ENCODE data around the gene CAPN15.
"Not testable (repeated sequence)": the region's sequence is repeated elsewhere in the genome, so short reads cannot be mapped to it uniquely, and the experiment has no call there.

The CAPN15 gene

GRCh38 chr16:491220-491919 lies 36.1 kb upstream of the CAPN15 start:
- CTCF ChIA-PET, result no interaction called here
- TF ChIP-seq CTCF (conservative IDR thresholded peaks at IDR 0.05; ENCODE audit: low read depth), result no peak
- POLR2A ChIA-PET (ENCODE audit: low non-redundant PET), result no interaction called here
- DNase-seq (ENCODE audit: low spot score), result no peak
- H3K27ac ChIP-seq, result no peak overlapping the region

GRCh38 chr16:492211-492875 lies 35.2 kb upstream of the CAPN15 start:
- CTCF ChIA-PET, result no interaction called here
- TF ChIP-seq CTCF (conservative IDR thresholded peaks at IDR 0.05; ENCODE audit: low read depth), result no peak

GRCh38 chr16:494676-495075 lies 32.8 kb upstream of the CAPN15 start:
- CTCF ChIA-PET, result interaction anchor here (0.6 to 0.9 kb wide), 3 partner anchors 16 to 450 kb away, joined by 3 read pairs; no protein-coding TSS in a partner anchor
- POLR2A ChIA-PET (ENCODE audit: low non-redundant PET); DNase-seq (ENCODE audit: low spot score); H3K27ac ChIP-seq: not testable (repeated sequence)

More at GRCh38 chr16:492211-492875, 35.2 kb upstream of the CAPN15 start:
- no peak for DNase-seq (ENCODE audit: low spot score)
- H3K27ac ChIP-seq, result no peak overlapping the region
- POLR2A ChIA-PET (ENCODE audit: low non-redundant PET), result no interaction called here

GRCh38 chr16:495127-495748 lies 32.3 kb upstream of the CAPN15 start:
- H3K27ac ChIP-seq, result peak overlapping the region; percentile 48; the same call in 1 of the 2 replicates
- peak; percentile 34; the same call in 1 of the 2 replicates for TF ChIP-seq CTCF (conservative IDR thresholded peaks at IDR 0.05; ENCODE audit: low read depth)
- CTCF ChIA-PET, result interaction anchor here (0.6 to 1.1 kb wide), 6 partner anchors 8 to 450 kb away, joined by 3 read pairs; no protein-coding TSS in a partner anchor
- DNase-seq (ENCODE audit: low spot score), result peak; percentile 26
- POLR2A ChIA-PET (ENCODE audit: low non-redundant PET), result no interaction called here

- POLR2A ChIA-PET (ENCODE audit: low non-redundant PET), result no interaction called here
- no peak for DNase-seq (ENCODE audit: low spot score)
- peak overlapping the region; percentile 48 for H3K27ac ChIP-seq
- CTCF ChIA-PET, result interaction anchor here (0.6 to 1.1 kb wide), 4 partner anchors 9 to 89 kb away, joined by 3 read pairs; no protein-coding TSS in a partner anchor
- TF ChIP-seq CTCF (conservative IDR thresholded peaks at IDR 0.05; ENCODE audit: low read depth), result no peak
Measured at GRCh38 chr16:496097-496886, 31.2 kb upstream of the CAPN15 start.

GRCh38 chr16:497258-497657 lies 30.3 kb upstream of the CAPN15 start:
- DNase-seq (ENCODE audit: low spot score), result no peak
- ChIA-PET POLR2A (ENCODE audit: low non-redundant PET) (no interaction called here), CTCF (no interaction called here)
- peak overlapping the region; percentile 48 for H3K27ac ChIP-seq
- no peak for TF ChIP-seq CTCF (conservative IDR thresholded peaks at IDR 0.05; ENCODE audit: low read depth)
